MCF 10A (cell line): Measurements from ENCODE around the gene C17orf75. TPM values are rescaled to one million over a fixed set of nuclear protein-coding genes. Genes with fewer than 3 reads are reported as not detected.
A peak's percentile ranks its signal among the peaks of the same experiment; 100 is the strongest.

Experiments
- BruUV-seq: library from RNA; stranded (reverse); fragments of 400-500 nt; replicated peaks from 2 replicates; lab custom pipeline; 2021; lab: Mats Ljungman, UMichigan
- CTCF ChIA-PET: fragments of 300-600 bp; sonication (Branson Sonifier 250); formaldehyde crosslinking; extraction: SDS; loops from one replicate; lab custom pipeline; 2021; ENCODE audit warnings: antibody characterized with exemption, inconsistent platforms; lab: Yijun Ruan, JAX
- POLR2A ChIA-PET: fragments of 300-600, 350-650 bp; sonication (Branson Sonifier 250); formaldehyde crosslinking; extraction: SDS; loops from one replicate; lab custom pipeline; 2020; ENCODE audit warnings: antibody characterized with exemption, inconsistent platforms; lab: Yijun Ruan, JAX
- DNase-seq: peaks from one replicate; pipeline ENCODE4 v3.0.0-alpha.2; 2018; ENCODE audit not compliant: unreplicated experiment
- H3K27ac Mint-ChIP-seq: one replicate; pipeline ENCODE4 v1.8.0; 2022; ENCODE audit warnings: mild to moderate bottlenecking, low read depth, mixed read lengths; ENCODE audit not compliant: unreplicated experiment
- H3K27me3 Mint-ChIP-seq: one replicate; pipeline ENCODE4 v1.8.0; 2022; ENCODE audit warnings: mixed read lengths; ENCODE audit not compliant: insufficient read depth, unreplicated experiment
- H3K36me3 Mint-ChIP-seq: one replicate; pipeline ENCODE4 v1.8.0; 2022; ENCODE audit warnings: mild to moderate bottlenecking, moderate library complexity, mixed read lengths; ENCODE audit not compliant: insufficient read depth, unreplicated experiment
- H3K4me1 Mint-ChIP-seq: one replicate; pipeline ENCODE4 v1.8.0; 2022; ENCODE audit warnings: mixed read lengths; ENCODE audit not compliant: insufficient read depth, unreplicated experiment
- H3K4me3 Mint-ChIP-seq: one replicate; pipeline ENCODE4 v1.8.0; 2022; ENCODE audit warnings: mild to moderate bottlenecking, moderate library complexity, mixed read lengths; ENCODE audit not compliant: unreplicated experiment
- H3K9me3 Mint-ChIP-seq: one replicate; pipeline ENCODE4 v1.8.0; 2022; ENCODE audit warnings: mixed read lengths; ENCODE audit not compliant: unreplicated experiment
- CTCF ChIP-seq: fragments of 200-600 bp; IDR thresholded peaks from one replicate; pipeline ENCODE4 v1.8.0; 2022; ENCODE audit warnings: antibody characterized with exemption, mild to moderate bottlenecking; ENCODE audit not compliant: unreplicated experiment
- intact Hi-C: fragments of 100-400 bp; cut with micrococcal nuclease; formaldehyde crosslinking; loops from 2 replicates; pipeline ENCODE4 v1.14.1; 2022
- total RNA-seq: library from RNA; stranded (reverse); gene quantifications from 2 replicates; pipeline ENCODE4 v1.2.3, GENCODE V29; 2022

Gene C17orf75
- total RNA-seq, 1 experiment from 2014 or later = 18.1 TPM

- ChIA-PET POLR2A (interaction anchor here (0.7 to 3.3 kb wide), 5 partner anchors 8 to 18 kb away, joined by 3 to 14 read pairs (median 4); no protein-coding TSS in a partner anchor), CTCF (interaction anchor here (0.6 to 1.3 kb wide), 3 partner anchors 19 to 115 kb away, joined by 3 read pairs; no protein-coding TSS in a partner anchor)
- intact Hi-C loops = no loop called here
- H3K9me3 Mint-ChIP-seq = no peaks in the 10 kb centered on the region
- H3K36me3 Mint-ChIP-seq = peaks cover 97% of the 10 kb centered on the region
- TF ChIP-seq CTCF = no peak
- DNase-seq = no peak
- peaks cover 8% of the 10 kb centered on the region for H3K4me1 Mint-ChIP-seq
- H3K27me3 Mint-ChIP-seq = no peaks in the 10 kb centered on the region
- no peak overlapping the region for H3K4me3 Mint-ChIP-seq
- no peak overlapping the region for H3K27ac Mint-ChIP-seq
- BruUV-seq = no TSS peak
Observed at GRCh38 chr17:32370426-32370825, 28.5 kb upstream of the C17orf75 start.

- CTCF ChIA-PET = interaction anchor here (1.3 kb wide), 1 partner anchor 100 kb away, joined by 5 read pairs; no protein-coding TSS in a partner anchor
- no peak for TF ChIP-seq CTCF
- no peaks in the 10 kb centered on the region for H3K27me3 Mint-ChIP-seq
- BruUV-seq = no TSS peak
- intact Hi-C loops = no loop called here
- H3K4me1 Mint-ChIP-seq = peaks cover 11% of the 10 kb centered on the region
- DNase-seq = no peak
- POLR2A ChIA-PET = interaction anchor here (0.6 to 2.1 kb wide), 6 partner anchors 10 to 84 kb away, joined by 3 to 14 read pairs (median 4); no protein-coding TSS in a partner anchor
- no peak overlapping the region for H3K27ac Mint-ChIP-seq
- H3K9me3 Mint-ChIP-seq = no peaks in the 10 kb centered on the region
- no peak overlapping the region for H3K4me3 Mint-ChIP-seq
- peaks cover 97% of the 10 kb centered on the region for H3K36me3 Mint-ChIP-seq
Observed at GRCh38 chr17:32361270-32361669, 19.3 kb upstream of the C17orf75 start.

GRCh38 chr17:32357615-32358014 is 15.6 kb upstream of the C17orf75 start:
- intact Hi-C loops = loop anchor here (10.0 kb wide), 1 partner anchor 87 kb away; the partner anchor contains the start of gene PSMD11
- Mint-ChIP-seq H3K27ac (no peak overlapping the region), H3K4me3 (no peak overlapping the region), H3K36me3 (peaks cover 95% of the 10 kb centered on the region), H3K27me3 (no peaks in the 10 kb centered on the region), H3K9me3 (no peaks in the 10 kb centered on the region), H3K4me1 (peaks cover 32% of the 10 kb centered on the region)
- no TSS peak for BruUV-seq
- CTCF ChIA-PET = interaction anchor here (1.0 kb wide), 1 partner anchor 87 kb away, joined by 3 read pairs; the partner anchor contains the start of gene PSMD11
- POLR2A ChIA-PET = interaction anchor here (0.6 to 2.0 kb wide), 5 partner anchors 9 to 134 kb away, joined by 3 to 6 read pairs (median 3); partner anchors contain the start of gene C17orf75
- TF ChIP-seq CTCF = no peak
- DNase-seq = peak; percentile 56

- Mint-ChIP-seq H3K36me3 (peaks cover 95% of the 10 kb centered on the region), H3K27me3 (no peaks in the 10 kb centered on the region), H3K9me3 (no peaks in the 10 kb centered on the region), H3K4me1 (peaks cover 32% of the 10 kb centered on the region), H3K4me3 (peak overlapping the region; percentile 28), H3K27ac (no peak overlapping the region)
- ChIA-PET POLR2A (interaction anchor here (0.6 to 2.0 kb wide), 3 partner anchors 9 to 135 kb away, joined by 3 to 6 read pairs (median 4); partner anchors contain the start of gene C17orf75), CTCF (interaction anchor here (1.0 kb wide), 1 partner anchor 88 kb away, joined by 3 read pairs; the partner anchor contains the start of gene PSMD11)
- intact Hi-C loops = loop anchor here (10.0 kb wide), 1 partner anchor 88 kb away; the partner anchor contains the start of gene PSMD11
- TF ChIP-seq CTCF = no peak
- no TSS peak for BruUV-seq
- DNase-seq = peak; percentile 85
Observed at GRCh38 chr17:32356750-32357149, 14.8 kb upstream of the C17orf75 start.
